Activated T-cell treated with anti-CD3 and anti-CD28 coated beads for 4 hours (primary cell): ENCODE results near the gene ACER1.
"Not testable (repeated sequence)": the region's sequence is repeated elsewhere in the genome, so short reads cannot be mapped to it uniquely, and the experiment has no call there.

Experiments
- DNase-seq: peaks from one replicate; pipeline ENCODE4 v3.0.0-alpha.2; 2020

Gene ACER1

DNA sequence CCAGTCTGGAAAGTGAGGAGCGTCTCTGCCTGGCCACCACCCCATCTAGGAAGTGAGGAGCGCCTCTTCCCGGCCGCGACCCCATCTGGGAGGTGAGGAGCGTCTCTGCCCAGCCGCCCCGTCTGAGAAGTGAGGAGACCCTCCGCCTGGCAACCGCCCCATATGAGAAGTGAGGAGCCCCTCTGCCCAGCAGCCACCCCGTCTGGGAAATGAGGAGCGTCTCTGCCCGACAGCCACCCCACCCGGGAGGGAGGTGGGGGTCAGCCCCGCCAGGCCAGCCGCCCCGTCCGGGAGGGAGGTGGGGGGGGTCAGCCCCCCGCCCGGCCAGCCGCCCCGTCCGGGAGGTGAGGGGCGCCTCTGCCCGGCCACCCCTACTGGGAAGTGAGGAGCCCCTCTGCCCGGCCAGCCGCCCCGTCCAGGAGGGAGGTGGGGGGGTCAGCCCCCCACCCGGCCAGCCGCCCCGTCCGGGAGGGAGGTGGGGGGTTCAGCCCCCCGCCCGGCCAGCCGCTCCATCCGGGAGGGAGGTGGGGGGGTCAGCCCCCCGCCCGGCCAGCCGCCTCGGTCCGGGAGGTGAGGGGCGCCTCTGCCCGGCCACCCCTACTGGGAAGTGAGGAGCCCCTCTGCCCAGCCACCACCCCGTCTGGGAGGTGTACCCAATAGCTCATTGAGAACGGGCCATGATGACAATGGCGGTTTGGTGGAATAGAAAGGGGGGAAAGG lies 22.1 kb upstream of the ACER1 start:
- not testable (repeated sequence) for DNase-seq

DNA sequence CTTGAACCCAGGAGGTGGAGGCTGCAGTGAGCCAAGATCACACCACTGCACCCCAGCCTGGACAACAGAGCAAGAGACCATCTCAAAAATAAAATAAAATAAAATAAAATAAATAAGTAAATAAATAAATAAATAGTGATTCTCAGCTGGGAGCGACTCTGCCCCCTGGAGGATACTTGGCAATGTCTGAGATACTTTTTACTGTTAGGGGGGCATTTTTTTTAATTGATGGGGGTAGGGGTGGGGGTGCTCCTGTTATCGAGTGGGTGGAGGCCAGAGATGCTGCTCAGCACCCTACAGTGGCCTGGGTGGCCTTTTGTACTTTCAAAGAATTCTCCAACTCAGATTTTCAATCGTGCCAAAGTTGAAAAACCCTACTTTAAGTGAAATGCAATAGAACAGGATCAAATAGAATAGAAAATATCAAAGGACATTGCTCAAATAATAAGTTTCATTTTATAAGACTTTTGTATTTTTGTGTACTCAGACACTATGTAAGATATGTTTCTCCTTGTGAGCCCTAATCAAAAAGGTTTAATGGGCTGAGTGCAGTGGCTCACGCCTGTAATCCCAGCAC lies 20.8 kb upstream of the ACER1 start:
- DNase-seq, result no peak

DNA sequence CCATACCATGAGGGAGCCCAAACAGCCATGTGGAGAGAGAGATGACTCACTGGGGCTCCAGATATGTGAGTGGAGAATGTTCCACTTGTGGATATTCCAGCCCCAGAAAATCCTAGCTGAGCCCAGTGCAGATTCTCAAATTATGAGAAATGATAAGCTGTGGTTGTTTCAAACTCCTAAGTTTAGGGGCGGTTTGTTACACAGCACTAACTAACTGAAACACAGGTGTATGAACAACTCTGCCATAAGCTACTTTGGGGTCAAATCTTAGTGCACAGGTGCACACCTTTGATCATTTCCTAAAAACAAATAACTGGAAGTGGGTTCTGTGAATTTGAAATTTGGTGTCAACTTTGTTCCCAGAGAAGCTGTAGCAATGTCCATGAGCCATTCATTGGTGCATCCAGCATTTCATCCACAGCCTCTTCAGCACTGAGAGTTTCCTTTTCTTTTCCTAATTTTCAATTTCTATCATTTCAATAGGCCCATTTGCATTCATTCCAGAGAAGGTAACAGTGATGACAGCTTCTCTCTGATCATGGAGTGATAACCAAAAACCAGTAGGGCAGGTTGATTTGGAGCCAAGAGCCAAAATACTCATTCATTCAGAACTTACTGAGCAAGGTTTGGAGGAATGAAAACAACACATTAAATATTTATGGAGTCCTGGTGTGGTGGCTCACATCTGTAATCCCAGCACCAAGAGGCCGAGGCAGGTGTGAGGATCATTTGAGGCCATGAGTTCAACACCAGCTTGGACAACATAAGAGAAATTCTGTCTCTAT lies 19.2 kb upstream of the ACER1 start:
- no peak for DNase-seq

DNA sequence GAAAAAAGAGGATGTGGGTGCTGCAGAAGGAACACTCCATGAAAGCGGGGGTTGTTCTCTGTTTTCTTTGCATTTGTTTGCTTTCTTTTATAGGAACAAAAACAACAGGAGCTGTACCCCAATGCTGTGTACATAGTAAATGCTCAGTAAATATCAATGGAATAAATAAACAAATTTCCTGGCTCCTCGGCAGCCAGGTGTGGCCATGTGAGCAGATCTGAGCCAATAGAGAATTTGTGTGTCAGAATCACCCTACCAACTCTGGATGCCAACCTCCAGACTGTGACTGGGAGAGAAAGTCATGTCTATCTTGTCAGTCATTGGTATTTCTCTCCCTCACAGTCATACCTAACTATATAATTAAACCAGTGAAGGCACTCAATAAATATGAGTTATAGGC lies 17.3 kb upstream of the ACER1 start:
- no peak for DNase-seq

DNA sequence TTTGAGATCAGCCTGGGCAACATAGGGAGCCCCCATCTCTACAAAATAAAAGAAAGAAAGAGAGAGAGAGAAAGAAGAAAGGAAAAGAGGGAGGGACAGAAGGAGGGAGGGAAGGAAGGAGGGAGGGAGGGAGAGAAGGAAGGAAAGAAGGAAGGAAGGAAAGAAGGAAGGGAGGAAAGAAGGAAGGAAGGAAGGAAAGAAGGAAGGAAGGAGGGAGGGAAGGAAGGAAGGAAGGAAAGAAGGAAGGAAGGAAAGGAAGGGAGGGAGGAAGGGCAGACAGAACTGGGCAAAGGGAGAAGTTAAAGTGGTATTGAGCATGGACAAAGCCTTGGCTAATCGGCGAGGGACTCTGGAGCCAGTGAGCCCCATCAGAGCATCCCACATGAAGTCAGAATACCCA lies 15.9 kb upstream of the ACER1 start:
- DNase-seq, result not testable (repeated sequence)

DNA sequence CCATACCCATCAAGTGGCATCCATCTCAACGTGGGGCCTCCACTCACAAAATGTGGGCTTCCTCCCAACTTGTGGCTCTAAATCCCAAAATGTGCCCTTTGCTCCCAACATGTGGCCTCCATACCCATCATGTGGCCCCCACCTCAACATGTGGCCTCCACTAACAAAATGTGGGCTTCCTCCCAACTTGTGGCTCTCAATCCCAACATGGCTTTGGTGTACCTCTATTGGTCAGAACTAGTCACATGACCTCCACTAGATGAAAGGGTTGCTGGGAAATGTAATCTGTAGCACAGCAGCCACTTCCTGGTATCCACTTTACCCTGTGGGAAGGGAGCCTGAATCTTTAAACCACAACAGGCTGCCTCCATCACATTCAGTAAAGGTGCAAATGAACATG lies 10.1 kb upstream of the ACER1 start:
- no peak for DNase-seq

DNA sequence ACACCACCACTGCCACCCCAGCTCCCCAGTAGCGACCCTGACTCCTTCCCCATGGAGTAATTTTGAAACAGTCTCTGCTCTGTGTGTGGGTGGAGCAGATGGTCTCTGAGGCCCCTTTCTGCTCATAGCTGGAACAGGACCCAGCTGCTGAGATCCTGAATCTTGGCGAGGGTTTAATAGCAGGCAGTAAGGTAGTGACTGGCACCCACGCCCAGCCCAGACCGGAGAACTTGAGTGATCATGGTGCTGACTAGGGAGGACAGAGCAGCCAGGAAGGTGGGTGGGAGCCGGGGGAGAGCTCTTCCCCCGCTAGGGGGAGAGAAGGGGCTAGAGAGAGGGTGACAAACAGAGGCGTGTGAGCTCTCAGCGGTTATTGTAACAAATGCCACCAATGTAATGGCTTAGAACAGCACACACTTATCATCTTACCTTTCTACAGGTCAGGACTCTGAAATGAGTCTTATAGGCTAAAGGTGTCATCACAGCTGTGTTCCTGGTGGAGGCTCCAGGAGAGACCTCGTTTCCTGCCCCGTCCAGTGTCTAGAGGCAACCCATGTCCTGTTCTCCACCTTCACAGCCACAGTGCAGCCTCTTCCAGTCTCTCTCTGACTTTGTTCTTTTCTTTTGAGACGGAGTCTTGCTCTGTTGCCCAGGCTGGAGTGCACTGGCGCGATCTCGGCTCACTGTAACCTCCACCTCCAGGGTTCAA lies 7.2 kb upstream of the ACER1 start:
- no peak for DNase-seq

DNA sequence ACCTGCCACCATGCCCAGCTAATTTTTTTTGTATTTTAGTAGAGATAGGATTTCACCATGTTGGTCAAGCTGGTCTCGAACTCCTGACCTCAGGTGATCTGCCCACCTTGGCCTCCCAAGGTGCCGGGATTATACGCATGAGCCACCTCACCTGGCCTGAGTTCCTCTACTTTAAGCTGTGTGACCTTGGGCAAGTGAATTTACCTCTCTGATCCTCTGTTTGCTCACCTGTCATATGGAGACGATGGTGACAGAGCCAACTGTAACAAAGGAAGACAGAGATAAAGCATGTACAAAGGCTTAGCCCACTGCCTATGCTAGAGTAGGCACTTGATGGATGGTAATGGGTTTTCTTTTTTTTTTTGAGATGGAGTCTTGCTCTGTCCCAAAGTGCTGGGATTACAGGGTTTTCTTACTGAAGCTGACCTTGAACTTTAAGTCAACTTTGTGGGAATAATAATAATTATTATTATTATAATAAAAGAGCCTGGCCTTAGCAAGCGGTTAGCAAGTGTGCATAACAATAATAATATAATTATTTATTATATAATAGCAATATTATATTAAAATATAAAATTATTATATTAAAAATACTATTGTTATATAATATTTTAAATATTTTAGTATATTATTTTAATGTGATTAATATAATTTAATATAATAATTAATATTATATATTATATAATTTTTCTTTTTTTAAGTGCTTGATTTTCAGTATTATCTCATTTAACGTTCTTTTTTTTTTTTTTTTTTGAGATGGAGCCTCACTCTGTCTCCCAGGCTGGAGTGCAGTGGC lies 1.3 kb upstream of the ACER1 start:
- DNase-seq, result no peak

DNA sequence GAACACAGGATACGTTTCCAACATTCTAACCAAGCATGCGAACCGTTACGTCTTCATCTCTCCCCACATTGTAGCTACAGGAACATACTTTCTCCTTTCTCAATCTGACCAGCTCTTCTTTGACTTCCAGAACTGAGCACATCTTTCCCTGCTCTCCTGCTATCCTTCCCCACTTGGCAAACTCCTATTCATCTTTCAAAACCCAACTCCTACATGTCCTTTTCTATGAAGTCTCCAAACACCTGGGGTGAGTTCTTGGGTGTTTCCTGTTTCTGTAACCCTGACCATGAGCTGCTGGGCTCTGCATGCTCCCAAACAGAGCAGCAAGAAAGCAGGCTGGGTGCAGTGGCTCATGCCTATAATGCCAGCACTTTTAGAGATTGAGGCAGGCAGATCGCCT lies 6.6 kb downstream of the ACER1 start:
- DNase-seq, result no peak

DNA sequence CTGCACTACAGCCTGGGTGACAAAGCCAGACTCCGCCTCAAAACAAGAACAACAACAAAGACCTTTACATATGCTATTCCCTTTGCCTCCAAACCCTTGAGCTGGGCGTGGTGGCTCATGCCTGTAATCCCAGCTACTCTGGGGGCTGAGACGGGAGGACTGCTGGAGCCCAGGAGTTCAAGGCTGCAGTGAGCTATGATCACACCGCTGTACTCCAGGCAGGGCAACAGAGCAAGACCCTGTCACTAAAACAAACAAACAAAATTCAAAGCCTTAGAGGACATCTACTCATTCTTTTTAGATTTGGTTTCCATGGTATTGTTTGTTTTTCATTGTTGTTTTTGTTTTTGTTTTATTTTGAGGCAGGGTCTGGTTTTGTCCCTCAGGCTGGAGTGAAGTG lies 7.8 kb downstream of the ACER1 start:
- DNase-seq, result no peak

DNA sequence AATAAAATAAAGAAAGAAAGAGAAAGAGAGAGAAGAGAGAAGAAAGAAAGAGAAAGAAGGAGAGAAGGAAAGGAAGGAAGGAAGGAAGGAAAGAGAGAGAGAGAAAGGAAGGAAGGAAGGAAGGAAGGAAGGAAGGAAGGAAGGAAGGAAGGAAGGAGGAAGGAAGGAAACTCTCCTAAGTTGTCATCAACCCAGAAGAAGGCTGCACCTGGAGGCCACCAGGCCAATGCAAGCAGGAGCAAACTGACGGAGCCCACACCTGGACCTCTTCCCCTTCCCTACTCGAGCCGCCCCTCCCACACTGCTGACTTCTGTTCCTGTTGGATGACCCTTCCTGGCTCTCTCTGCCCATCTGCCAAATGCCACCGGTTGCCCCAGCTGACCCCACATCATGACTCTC lies 8.7 kb downstream of the ACER1 start:
- DNase-seq, result no peak

DNA sequence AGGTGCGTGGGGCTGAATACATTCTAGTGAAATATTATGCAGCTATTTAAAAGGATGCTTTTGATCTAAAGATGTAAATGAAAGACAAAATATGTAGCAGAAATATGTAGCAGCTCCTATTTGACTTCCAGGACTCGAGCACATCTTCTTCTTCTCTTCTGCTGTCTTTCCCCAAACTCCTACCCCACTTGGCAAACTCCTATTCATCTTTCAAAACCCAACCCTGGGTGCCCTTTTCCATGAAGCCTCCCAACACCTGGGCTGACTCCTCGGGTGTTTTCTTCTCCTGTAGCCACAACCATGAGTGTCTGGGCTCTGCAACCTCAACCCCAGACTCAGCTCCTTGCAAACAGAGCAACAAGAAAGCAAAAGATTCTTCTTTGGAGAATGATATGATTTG lies 11.1 kb downstream of the ACER1 start:
- no peak for DNase-seq

DNA sequence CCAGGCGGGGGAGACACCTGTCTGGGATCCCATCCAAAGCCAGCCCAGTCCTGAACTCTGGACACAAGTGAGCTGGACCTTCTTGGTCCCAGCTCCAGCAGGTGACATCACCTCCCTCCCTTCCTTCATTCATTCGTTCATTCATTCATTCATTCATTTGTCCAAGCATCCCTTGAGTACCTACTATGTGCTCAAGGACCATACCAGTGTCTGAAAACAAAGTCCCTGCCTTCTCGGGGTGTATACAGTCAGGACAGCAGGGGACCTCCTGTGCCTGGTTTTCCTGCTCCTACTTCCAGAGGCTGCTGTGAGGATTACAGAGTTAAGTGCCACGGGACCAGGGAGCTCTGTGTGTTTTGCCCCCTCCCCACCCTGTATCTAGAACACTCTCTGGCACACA lies 14.0 kb downstream of the ACER1 start:
- DNase-seq, result no peak

DNA sequence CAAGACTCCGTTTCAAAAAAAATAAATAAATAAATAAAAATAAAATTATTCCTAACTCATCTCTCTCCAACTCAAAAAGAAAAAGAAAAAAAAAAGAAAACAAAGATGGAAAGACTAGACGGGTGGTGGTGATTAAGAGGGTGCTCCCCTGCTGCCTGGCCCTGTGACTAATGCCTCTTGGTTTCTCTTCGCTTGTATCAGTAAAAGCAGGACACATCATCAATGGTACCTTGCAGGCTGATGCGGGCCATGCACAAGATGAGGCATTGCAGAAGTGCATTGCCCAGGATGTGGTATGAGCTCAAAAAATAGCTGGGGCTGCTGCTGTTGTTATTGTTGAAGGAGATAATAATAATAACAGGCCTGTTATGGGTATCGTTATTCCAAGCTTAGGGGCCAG lies 14.6 kb downstream of the ACER1 start:
- DNase-seq, result no peak

DNA sequence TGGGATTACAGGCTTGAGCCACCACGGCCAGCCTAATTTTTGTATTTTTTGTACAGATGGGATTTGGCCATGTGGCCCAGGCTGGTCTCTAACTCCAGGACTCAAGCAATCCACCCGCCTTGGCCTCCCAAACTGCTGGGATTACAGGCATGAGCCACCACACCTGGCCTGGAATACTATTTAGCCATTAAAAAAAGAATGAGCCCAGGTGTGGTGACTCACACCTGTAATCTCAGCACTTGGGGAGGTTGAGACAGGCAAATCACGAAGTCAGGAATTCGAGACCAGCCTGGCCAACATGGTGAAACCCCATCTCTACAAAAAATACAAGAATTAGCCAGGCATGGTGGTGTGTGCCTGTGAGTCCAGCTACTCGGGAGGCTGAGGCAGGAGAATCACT lies 17.8 kb downstream of the ACER1 start:
- not testable (repeated sequence) for DNase-seq

DNA sequence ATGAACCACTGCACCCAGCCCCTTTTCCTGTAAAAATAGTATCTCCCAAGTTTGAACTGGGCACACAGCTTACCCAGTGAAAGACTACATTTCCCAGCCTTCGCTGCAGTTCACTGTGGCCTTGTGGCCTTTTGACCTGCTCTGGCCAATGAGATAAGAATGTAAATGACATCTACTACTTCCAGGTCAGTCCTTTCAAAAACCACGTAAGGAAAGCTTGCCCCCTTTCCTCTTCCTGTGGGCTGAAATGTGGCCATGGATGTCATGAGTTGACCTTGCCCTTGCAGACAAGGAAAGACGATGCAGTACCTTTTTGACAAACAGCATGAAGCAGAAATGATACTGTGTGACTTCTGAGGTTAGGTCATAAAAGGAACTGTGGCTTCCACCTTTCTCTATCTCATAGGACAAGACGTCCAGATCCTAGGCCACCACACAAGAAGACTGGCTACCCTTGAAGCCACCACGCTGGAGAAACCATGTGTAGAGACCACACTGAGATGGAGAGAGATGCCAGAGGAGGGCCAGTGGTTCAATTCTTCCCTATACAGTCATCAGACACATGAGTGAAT lies 19.9 kb downstream of the ACER1 start:
- DNase-seq, result no peak

DNA sequence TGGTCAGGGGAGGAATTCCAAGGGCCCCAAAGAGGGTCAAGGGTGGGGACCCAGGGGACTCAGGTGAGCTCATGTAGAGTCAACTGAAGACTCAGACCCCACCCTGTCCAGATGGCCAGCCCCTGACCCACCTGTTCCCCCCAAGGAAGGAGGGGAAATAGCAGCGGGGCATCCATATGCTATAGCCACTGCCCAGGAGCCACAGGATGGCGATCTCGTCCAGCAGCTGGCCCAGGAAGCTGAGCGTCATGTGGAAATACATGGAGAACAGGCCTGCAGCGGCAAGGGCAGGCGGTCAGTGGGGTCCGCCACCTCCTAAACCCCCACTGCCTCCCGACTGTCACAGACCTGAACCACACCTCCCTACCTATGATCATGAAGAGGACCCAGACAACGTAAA lies 21.4 kb downstream of the ACER1 start:
- no peak for DNase-seq

DNA sequence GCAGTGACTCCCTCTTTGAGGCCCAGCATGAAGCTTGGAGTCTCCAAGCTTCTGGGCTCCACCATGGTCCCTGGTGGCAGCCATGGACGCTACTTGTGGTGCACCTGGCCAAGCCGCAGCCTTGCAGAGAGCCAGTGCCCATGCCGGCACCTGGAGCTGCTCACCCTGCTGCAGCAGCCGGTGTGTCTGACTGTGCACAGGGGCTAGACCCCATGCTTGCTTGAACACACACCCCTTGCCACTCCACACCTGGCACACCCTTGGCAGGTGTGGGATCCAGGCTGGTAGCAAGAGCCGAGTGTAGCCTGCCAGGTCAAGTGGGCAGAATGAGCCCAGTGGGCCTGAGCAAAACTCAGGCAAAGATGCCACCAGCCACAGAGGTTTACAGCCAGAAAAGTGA lies 35.0 kb downstream of the ACER1 start:
- DNase-seq, result no peak

DNA sequence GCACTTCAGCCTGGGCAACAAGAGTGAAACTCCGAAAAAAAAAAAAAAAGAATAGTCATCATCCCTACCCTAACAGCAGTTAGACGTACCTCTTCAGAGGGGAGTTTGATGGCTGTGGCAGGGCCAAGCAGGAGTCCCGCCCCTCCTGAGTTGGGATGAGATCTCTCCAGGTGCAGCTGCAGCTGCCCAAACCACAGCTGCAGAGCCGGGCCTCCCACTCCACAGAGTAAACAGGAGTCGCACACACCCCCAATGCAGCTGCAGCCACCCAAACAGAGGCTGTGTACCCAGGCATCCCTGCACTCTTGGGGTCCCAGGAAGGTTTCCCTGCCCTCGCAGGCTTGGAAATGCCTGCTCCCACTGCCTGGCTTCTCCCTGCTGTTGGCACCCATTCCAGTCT lies 36.2 kb downstream of the ACER1 start:
- DNase-seq, result no peak

DNA sequence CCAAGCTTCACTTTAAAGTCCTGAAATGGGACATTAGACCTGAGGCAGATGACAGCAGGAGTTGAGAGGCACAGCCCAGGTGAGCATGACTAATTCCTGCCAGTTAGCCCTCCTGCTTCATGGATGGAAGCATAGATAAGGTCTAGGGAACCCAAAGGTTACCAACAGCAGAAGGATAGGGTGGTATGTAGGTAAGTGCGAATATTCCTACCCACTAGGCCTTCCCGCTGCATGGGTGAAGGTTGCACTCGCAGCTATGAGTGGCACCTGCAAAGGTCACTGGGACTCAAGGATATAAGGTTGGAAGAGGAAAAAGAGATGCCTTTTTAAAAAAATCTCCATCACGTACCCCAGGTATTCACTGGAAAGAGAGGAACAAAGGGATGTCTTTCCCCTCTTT lies 41.4 kb downstream of the ACER1 start:
- no peak for DNase-seq

DNA sequence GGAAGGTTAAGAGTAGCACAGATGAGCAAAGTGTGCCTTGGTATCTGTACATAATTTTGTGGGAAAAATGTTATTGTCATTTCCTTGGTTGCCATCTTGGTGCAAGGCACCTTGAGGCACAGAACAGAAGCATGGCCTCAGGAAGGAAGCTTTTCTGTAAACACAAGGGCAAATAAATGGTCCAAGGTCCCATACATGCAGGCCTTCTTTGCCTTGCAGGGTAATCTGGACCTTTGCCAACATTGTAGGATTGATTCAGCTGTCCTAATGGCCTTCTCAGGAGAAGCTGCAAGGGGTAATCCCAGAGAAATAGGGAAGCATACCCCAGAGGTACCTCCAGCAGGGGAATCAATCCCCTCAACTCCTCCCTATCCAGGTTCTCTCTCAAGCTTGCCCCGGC lies 44.7 kb downstream of the ACER1 start:
- DNase-seq, result no peak

DNA sequence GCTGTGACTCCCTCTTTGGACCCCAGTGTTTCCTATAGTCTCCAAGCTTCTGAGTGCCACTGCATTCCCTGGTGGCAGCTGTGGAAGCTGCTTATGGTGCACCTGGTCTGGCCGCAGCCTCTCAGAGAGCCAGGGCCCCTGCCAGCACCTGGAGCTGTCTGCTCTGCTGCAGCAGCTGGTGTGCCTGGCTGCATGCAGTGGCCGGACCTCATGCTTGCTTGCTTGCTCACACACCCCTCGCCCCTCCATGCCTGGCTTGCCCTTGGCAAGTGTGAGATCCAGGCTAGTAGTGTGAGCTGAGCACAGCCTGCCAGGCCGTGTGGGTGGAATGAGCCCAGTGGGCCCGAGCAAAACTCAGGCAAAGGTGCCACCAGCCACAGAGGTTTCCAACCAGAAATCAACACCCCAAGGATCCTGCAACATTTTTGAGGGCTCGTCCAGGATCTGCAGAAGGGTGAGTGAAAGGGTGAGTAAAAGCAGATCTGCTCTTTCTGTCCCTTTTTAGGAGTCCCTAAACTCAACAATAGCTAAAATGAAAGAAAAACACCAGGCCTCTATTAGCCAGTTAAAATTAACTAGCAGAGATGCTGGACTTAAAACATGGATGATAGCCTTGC lies 46.0 kb downstream of the ACER1 start:
- no peak for DNase-seq
